Esophagus muscularis mucosa (tissue), 4 donors: ENCODE results near the gene ANAPC1. TPM values are rescaled to one million over a fixed set of nuclear protein-coding genes. Genes with fewer than 3 reads are reported as not detected.
"Not testable (repeated sequence)": the region's sequence is repeated elsewhere in the genome, so short reads cannot be mapped to it uniquely, and the experiment has no call there.

ENCODE experiments used
- DNase-seq: peaks from one replicate; pipeline ENCODE4 v3.0.0-alpha.2; 2017; ENCODE audit errors: extremely low spot score
- H3K27ac ChIP-seq, 4 donors: fragments of 200-600 bp; sonication (generic); replicated peaks in 1 of 4; 1 replicate in 3 of 4; 2 replicates in 1 of 4; pipeline ENCODE4 v1.5.1; 2016 to 2019; ENCODE audit warnings: mild to moderate bottlenecking in 1 of 4
- H3K27me3 ChIP-seq, 4 donors: fragments of 200-600 bp; sonication (generic); one replicate each; pipeline versions ENCODE4 v1.5.1 to v1.6.0; 2016 to 2019
- H3K36me3 ChIP-seq, 4 donors: fragments of 200-600 bp; sonication (generic); one replicate each; pipeline ENCODE4 v1.5.1; 2016 to 2019
- H3K4me1 ChIP-seq, 4 donors: fragments of 200-600 bp; sonication (generic); one replicate each; pipeline ENCODE4 v1.5.1; 2016 to 2019
- H3K4me3 ChIP-seq, 4 donors: fragments of 200-600 bp; sonication (generic); 1 replicate in 2 of 4; 2 replicates in 2 of 4; pipeline ENCODE4 v1.5.1; 2016 to 2019; ENCODE audit warnings: mild to moderate bottlenecking in 4 of 4, moderate library complexity in 1 of 4
- H3K9me3 ChIP-seq, 4 donors: fragments of 200-600 bp; sonication (generic); 1 replicate in 3 of 4; 2 replicates in 1 of 4; pipeline ENCODE4 v1.5.1; 2016 to 2019
- EP300 ChIP-seq: sonication (generic); formaldehyde crosslinking; IDR thresholded peaks from one replicate; pipeline ENCODE4 v1.6.1; 2017; ENCODE audit warnings: antibody characterized with exemption
- POLR2A ChIP-seq: fragments of 450-650 bp; IDR thresholded peaks from one replicate; pipeline ENCODE4 v1.6.1; 2017; ENCODE audit warnings: antibody characterized with exemption, moderate library complexity, mild to moderate bottlenecking, low read depth
- POLR2AphosphoS5 ChIP-seq, 2 donors: sonication (generic); formaldehyde crosslinking; IDR thresholded peaks; one replicate each; pipeline ENCODE4 v1.6.1; 2017; ENCODE audit warnings: antibody characterized with exemption in 2 of 2
- WGBS: methylation state at CpG from one replicate; pipeline ENCODE4 v1.1.5; 2018; 5-methylcytosine and 5-hydroxymethylcytosine counted together
- intact Hi-C: fragments of 100-400 bp; cut with DNase I; formaldehyde crosslinking; loops from one replicate; pipeline ENCODE4 v1.15.1; 2023
- total RNA-seq, 4 donors: library from RNA; depleted of rRNA; stranded (reverse); fragments of >200 nt; gene quantifications; one replicate each; pipeline versions ENCODE4 v1.1.0 to v1.2.1, GENCODE V29; 2016
- TF ChIP-seq, protein P1 (sequence below), 3 experiments: fragments of 200-600 bp in 2 of 3; fragments of 450-650 bp in 1 of 3; sonication (generic) in 2 of 3; IDR thresholded peaks; one replicate each; pipeline ENCODE4 v1.5.1; 2017 to 2019; ENCODE audit warnings: antibody characterized with exemption in 3 of 3, mild to moderate bottlenecking in 2 of 3, moderate library complexity in 1 of 3

ANAPC1 gene
- total RNA-seq, 4 donors from 2014 or later, result 27.7 to 45.7 (median 39.7) TPM

DNA sequence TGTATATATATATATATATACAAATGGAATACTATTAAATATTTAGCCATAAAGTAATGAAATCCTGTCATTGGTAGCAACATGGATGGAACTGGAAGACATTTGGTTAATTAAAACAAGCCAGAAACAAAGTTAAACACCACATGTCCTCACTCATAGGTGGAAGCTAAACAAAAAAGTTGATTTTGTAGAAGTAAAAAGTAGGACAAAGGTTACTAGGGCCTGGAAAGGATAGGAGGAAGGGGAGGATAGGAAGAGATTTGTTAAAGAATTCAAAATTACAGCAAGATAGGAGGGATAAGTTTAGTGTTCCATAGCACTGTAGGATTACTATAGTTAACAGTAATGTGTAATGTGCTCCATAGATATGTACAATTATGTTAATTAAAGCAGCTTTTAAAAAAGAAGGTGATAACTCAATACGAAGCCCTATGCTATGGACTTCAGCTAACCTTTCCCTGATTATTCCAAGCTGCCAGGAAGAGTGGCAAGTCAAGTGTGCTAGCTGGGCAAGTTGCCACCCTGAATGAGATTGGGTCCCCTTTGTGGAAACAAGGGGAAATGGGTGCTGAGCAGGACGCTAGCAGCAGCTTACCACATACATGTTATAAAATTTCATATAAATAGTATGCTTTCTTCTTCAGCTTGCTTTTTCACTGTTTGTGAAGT is 26.8 kb upstream of the ANAPC1 start:
- Histone ChIP-seq H3K27ac (peak overlapping the region in 1 of 4 donors; percentile 47), H3K9me3 (no peaks in the 10 kb centered on the region)

DNA sequence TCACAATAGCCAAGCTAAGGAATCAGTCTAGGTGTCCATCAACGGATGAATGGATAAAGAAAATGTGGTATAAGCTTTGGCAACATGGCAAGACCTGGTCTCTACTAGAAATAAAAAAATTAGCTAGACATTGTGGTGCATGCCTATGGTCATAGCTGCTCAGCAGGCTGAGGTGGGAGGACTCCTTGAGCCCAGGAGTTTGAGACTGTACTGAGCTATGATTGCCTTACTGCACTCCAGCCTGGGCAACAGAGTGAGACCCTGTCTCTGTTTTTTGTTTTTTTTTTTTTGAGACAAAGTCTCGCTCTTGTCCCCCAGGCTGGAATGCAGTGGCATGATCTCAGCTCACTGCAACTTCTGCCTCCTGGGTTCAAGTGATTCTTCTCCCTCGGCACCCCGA is 26.0 kb upstream of the ANAPC1 start:
- peaks cover 41 to 64% (median 53%) of the 10 kb centered on the region in 4 donors for H3K4me1 ChIP-seq
- intact Hi-C loops, H3K4me3 ChIP-seq, H3K27me3 ChIP-seq, H3K36me3 ChIP-seq, DNase-seq, H3K9me3 ChIP-seq: not testable (repeated sequence)
- WGBS, result 97% methylated on average over 4 of the region's 4 CpGs
- H3K27ac ChIP-seq, result peak overlapping the region in 2 of 4 donors; percentile 32 to 47

More for the DNA sequence above, 26.8 kb upstream of the ANAPC1 start:
- 61% methylated on average over 2 of the region's 2 CpGs for WGBS
- peaks cover 35 to 57% (median 46%) of the 10 kb centered on the region in 4 donors for H3K4me1 ChIP-seq
- no peaks in the 10 kb centered on the region for H3K27me3 ChIP-seq
- TF ChIP-seq EP300 (no peak), POLR2A (no peak), POLR2AphosphoS5 (IDR thresholded peaks at IDR 0.05) (no peak)
- TF ChIP-seq, protein P1, sequence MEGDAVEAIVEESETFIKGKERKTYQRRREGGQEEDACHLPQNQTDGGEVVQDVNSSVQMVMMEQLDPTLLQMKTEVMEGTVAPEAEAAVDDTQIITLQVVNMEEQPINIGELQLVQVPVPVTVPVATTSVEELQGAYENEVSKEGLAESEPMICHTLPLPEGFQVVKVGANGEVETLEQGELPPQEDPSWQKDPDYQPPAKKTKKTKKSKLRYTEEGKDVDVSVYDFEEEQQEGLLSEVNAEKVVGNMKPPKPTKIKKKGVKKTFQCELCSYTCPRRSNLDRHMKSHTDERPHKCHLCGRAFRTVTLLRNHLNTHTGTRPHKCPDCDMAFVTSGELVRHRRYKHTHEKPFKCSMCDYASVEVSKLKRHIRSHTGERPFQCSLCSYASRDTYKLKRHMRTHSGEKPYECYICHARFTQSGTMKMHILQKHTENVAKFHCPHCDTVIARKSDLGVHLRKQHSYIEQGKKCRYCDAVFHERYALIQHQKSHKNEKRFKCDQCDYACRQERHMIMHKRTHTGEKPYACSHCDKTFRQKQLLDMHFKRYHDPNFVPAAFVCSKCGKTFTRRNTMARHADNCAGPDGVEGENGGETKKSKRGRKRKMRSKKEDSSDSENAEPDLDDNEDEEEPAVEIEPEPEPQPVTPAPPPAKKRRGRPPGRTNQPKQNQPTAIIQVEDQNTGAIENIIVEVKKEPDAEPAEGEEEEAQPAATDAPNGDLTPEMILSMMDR (IDR thresholded peaks at IDR 0.05), result no peak
- no peak for DNase-seq
- no peaks in the 10 kb centered on the region for H3K36me3 ChIP-seq
- H3K4me3 ChIP-seq, result no peak overlapping the region
- intact Hi-C loops, result no loop called here

DNA sequence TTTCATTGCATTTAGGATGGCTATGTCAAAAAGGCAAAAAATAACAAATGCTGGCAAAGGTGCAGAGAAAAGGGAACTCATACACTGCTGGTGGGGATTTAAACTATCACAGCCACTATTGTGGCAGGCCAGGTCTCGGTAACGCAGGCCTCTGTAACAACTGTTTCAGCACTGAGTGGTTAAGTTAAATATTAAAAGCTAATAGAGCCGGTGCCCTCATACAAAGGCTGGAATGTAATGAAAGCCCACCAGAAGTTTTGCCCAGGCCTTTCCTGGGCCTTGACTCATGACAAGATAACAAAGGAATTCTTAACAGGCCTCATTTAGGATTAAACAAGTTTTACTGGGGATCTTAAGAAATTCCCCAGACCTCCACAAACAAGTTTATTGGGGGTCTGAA is 25.1 kb upstream of the ANAPC1 start:
- WGBS, result 81% methylated on average over 3 of the region's 3 CpGs
- H3K4me1 ChIP-seq, result peaks cover 50 to 73% (median 59%) of the 10 kb centered on the region in 4 donors
- no peak for TF ChIP-seq POLR2A
- TF ChIP-seq, protein P1 (IDR thresholded peaks at IDR 0.05), result no peak
- TF ChIP-seq POLR2AphosphoS5 (IDR thresholded peaks at IDR 0.05), result no peak
- no peak for TF ChIP-seq EP300
- no peaks in the 10 kb centered on the region for H3K9me3 ChIP-seq
- intact Hi-C loops, result no loop called here
- no peaks in the 10 kb centered on the region for H3K27me3 ChIP-seq
- peak overlapping the region; percentile 32 to 49 (median 48) for H3K27ac ChIP-seq
- no peak for DNase-seq
- no peak overlapping the region for H3K4me3 ChIP-seq
- H3K36me3 ChIP-seq, result no peaks in the 10 kb centered on the region

DNA sequence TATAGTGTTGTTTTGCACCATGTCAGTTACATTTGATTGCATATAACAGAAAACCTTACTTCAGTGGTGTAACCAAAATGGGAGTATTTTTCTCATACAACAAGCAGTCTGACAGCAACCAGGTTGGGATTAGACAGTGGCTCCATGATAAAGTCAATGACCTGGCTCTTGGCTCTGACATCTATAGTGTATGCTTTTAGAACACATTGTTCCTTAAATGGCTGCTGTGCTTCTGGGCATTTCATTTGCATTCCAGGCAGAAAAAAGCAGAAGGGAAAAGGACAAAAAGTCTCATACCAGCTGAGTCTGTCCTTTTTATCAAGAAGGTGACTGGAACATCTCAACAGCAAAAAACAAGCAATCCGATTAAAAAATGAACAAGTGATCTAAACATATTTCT is 24.6 kb upstream of the ANAPC1 start:
- peak overlapping the region in 3 of 4 donors; percentile 47 to 49 (median 48) for H3K27ac ChIP-seq
- no peaks in the 10 kb centered on the region for H3K9me3 ChIP-seq
- H3K4me3 ChIP-seq, result no peak overlapping the region
- WGBS, result 63% methylated on average over 1 of the region's 1 CpG
- no peaks in the 10 kb centered on the region for H3K36me3 ChIP-seq
- intact Hi-C loops, result no loop called here
- H3K27me3 ChIP-seq, result no peaks in the 10 kb centered on the region
- TF ChIP-seq, protein P1 (IDR thresholded peaks at IDR 0.05), result no peak
- TF ChIP-seq POLR2A (no peak), EP300 (peak; percentile 9), POLR2AphosphoS5 (IDR thresholded peaks at IDR 0.05) (peak in 1 of 2 donors; percentile 34)
- H3K4me1 ChIP-seq, result peaks cover 53 to 78% (median 59%) of the 10 kb centered on the region in 4 donors
- DNase-seq, result no peak

DNA sequence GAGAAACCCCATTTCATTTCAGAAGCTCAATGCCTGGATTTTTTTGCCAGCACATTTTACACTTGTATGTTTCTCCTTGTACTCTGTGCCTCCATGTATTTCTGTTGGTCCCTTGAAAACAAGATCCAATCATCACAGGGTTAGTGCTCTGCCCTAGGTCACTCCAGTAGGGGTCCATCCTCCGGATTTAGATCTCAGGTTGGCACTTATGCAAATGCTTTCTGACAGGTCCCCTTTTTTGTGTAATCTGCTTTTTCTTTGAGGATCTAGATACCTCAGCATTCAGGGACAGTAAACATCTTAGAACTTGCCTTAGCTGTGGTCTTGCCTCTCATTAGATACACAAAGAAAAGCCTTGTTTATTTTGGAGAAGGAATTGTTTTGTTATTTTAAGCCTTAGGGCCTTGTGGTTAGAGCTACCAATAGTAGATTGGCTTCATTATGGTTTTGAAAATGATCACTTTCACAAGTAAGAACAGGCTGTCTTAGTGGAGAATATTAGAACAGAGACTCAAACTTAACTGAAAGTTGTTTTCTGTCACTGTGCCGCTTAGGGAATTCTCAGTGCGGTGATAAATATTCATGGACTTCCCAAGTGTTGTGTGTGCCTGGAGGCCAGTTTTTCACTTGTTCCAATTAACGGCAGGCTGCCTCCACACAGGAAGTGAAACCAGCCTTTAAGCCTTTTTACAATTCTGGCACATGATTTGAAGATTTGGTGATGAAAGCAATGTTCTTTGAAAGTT is 22.2 kb upstream of the ANAPC1 start:
- Histone ChIP-seq H3K9me3 (no peaks in the 10 kb centered on the region), H3K4me1 (peaks cover 60 to 77% (median 63%) of the 10 kb centered on the region in 4 donors), H3K27me3 (no peaks in the 10 kb centered on the region), H3K27ac (peak overlapping the region; percentile 57 to 73 (median 63)), H3K36me3 (no peaks in the 10 kb centered on the region), H3K4me3 (no peak overlapping the region)
- WGBS, result 39% methylated on average over 4 of the region's 4 CpGs
- no peak for DNase-seq
- intact Hi-C loops, result no loop called here
- TF ChIP-seq EP300 (no peak), POLR2AphosphoS5 (IDR thresholded peaks at IDR 0.05) (peak in 1 of 2 donors; percentile 29), POLR2A (no peak)
- TF ChIP-seq, protein P1 (IDR thresholded peaks at IDR 0.05), result no peak

DNA sequence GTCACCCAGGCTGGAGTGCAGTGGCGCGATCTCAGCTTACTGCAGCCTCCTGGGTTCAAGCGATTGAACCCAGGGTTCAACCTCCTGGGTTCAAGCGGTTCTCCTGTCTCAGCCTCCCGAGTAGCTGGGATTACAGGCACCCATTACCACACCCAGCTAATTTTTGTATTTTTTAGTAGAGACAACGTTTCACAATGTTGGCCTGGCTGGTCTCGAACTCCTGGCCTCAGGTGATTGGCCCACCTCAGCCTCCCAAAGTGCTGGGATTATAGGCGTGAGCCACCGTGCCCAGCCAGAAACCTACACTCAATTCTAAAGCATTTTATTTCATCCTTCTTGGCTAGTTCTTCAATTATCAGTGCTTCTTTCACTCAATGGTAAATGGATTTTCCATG is 21.5 kb upstream of the ANAPC1 start:
- H3K36me3 ChIP-seq, H3K27me3 ChIP-seq, DNase-seq, intact Hi-C loops, H3K4me3 ChIP-seq, H3K9me3 ChIP-seq: not testable (repeated sequence)
- peaks cover 61 to 77% (median 63%) of the 10 kb centered on the region in 4 donors for H3K4me1 ChIP-seq
- 95% methylated on average over 9 of the region's 9 CpGs for WGBS
- H3K27ac ChIP-seq, result peak overlapping the region; percentile 57 to 73 (median 63)
